Transverse colon (tissue), 4 donors: ENCODE data around the gene CGB5. TPM values are rescaled to one million over a fixed set of nuclear protein-coding genes. Genes with fewer than 3 reads are reported as not detected.
A peak's percentile ranks its signal among the peaks of the same experiment; 100 is the strongest.

Source experiments
- DNase-seq: peaks from one replicate; pipeline ENCODE4 v3.0.0-alpha.2; 2019
- H3K27ac ChIP-seq, 4 donors: fragments of 200-600 bp; sonication (generic); 2 replicates each; pipeline ENCODE4 v1.5.1; 2016 to 2018; ENCODE audit warnings: inconsistent platforms in 4 of 4
- H3K27me3 ChIP-seq: fragments of 200-600 bp; sonication (generic); 2 replicates; pipeline ENCODE4 v1.5.1; 2017; ENCODE audit warnings: inconsistent platforms
- H3K36me3 ChIP-seq, 4 donors: fragments of 200-600 bp; sonication (generic); 2 replicates each; pipeline ENCODE4 v1.5.1; 2017 to 2019; ENCODE audit warnings: inconsistent platforms in 4 of 4
- H3K4me1 ChIP-seq, 4 donors: fragments of 200-600 bp; sonication (generic); 2 replicates each; pipeline ENCODE4 v1.5.1; 2017 to 2020; ENCODE audit warnings: inconsistent platforms in 4 of 4
- H3K4me3 ChIP-seq, 4 donors: fragments of 200-600 bp; sonication (generic); 1 replicate in 1 of 4; 2 replicates in 3 of 4; pipeline versions ENCODE4 v1.5.1 to v1.6.1; 2017 to 2019; ENCODE audit warnings: inconsistent platforms in 4 of 4
- H3K9me3 ChIP-seq, 2 donors: fragments of 200-600 bp; sonication (generic); 2 replicates each; pipeline ENCODE4 v1.5.1; 2017 to 2019; ENCODE audit warnings: inconsistent platforms in 2 of 2
- EP300 ChIP-seq: sonication (generic); formaldehyde crosslinking; IDR thresholded peaks from one replicate; pipeline ENCODE4 v1.6.1; 2017; ENCODE audit warnings: antibody characterized with exemption, low read depth
- POLR2A ChIP-seq: fragments of 450-650 bp; IDR thresholded peaks from one replicate; pipeline ENCODE4 v1.6.1; 2016; ENCODE audit warnings: antibody characterized with exemption, mild to moderate bottlenecking, moderate library complexity
- POLR2AphosphoS5 ChIP-seq, 3 donors: sonication (generic); formaldehyde crosslinking; IDR thresholded peaks; one replicate each; pipeline ENCODE4 v1.6.1; 2016; ENCODE audit warnings: antibody characterized with exemption in 3 of 3
- WGBS, 2 donors: methylation state at CpG; one replicate each; pipeline ENCODE4 v1.1.5; 2018; ENCODE audit warnings: low coverage in 1 of 2; 5-methylcytosine and 5-hydroxymethylcytosine counted together
- in situ Hi-C, 4 donors: fragments of 200-750 bp; cut with MboI; loops; one replicate each; pipeline versions ENCODE4 v1.15.0 to v1.15.1; 2017; ENCODE audit warnings: low sequenced_read_pairs in 3 of 4, low pct_ligation_motif_present in 1 of 4, low pct_unique_long_range_greater_than_20kb in 1 of 4
- intact Hi-C: fragments of 100-400 bp; cut with DNase I; formaldehyde crosslinking; loops from one replicate; pipeline ENCODE4 v1.15.1; 2023; ENCODE audit warnings: low total_unique reads
- total RNA-seq, 4 donors: library from RNA; depleted of rRNA; stranded (reverse); fragments of >200 nt; gene quantifications; one replicate each; pipeline ENCODE4 v1.1.0, GENCODE V29; 2016
- TF ChIP-seq, protein P1 (sequence below), 5 experiments: fragments of 200-600 bp in 3 of 5; fragments of 450-650 bp in 2 of 5; sonication (generic) in 3 of 5; IDR thresholded peaks; 1 replicate in 2 of 5; 2 replicates in 3 of 5; pipeline ENCODE4 v1.5.1; 2016 to 2017; ENCODE audit warnings: antibody characterized with exemption in 5 of 5, inconsistent platforms in 3 of 5, mild to moderate bottlenecking in 2 of 5, moderate library complexity in 1 of 5

The CGB5 gene
- total RNA-seq, 4 donors from 2014 or later, result not detected

DNA sequence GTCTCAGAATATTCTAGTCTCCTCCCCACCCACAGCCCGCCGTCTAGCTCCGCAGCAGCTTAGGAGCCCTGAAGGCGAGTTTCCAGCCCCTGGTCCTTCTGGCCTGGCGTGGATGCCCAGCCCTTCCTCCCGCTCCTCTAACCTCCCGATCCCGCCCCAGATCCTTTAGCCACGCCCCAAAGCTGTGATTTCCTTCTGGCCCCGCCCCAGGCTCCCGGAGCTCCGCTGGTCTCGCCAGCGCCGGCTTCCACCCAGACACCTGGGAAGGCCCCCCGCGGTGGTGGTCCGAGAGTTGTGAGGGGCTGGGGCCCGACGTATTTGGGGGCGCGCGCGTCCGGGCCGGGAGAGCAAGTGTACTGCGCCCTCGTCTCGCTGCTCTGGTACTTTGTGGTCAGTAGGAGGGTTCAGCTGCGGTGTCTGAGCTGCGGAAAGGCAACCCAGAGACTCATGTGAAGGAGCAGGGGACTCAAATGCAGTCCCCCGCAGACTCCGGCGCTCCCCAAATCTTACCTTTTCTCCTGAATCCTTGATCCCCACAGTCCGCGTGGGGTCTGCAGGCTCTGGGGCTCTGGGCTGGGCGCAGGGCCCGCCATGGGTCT lies 14.1 kb downstream of the CGB5 start, which contains the start of gene CGB7:
CGB7 (minus strand) TSS at position 114 of the 599 bp plus-strand sequence. CDS start 2,374 bp downstream, outside the sequence.
- peak; percentile 79 for DNase-seq
- WGBS, 2 donors, result 13% methylated on average over 32 of the region's 38 CpGs; no CpG with 5 or more reads in 1 of the 2 donors
- TF ChIP-seq, protein P1, sequence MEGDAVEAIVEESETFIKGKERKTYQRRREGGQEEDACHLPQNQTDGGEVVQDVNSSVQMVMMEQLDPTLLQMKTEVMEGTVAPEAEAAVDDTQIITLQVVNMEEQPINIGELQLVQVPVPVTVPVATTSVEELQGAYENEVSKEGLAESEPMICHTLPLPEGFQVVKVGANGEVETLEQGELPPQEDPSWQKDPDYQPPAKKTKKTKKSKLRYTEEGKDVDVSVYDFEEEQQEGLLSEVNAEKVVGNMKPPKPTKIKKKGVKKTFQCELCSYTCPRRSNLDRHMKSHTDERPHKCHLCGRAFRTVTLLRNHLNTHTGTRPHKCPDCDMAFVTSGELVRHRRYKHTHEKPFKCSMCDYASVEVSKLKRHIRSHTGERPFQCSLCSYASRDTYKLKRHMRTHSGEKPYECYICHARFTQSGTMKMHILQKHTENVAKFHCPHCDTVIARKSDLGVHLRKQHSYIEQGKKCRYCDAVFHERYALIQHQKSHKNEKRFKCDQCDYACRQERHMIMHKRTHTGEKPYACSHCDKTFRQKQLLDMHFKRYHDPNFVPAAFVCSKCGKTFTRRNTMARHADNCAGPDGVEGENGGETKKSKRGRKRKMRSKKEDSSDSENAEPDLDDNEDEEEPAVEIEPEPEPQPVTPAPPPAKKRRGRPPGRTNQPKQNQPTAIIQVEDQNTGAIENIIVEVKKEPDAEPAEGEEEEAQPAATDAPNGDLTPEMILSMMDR (IDR thresholded peaks at IDR 0.05), result no peak
- TF ChIP-seq POLR2A, result no peak
- TF ChIP-seq EP300, result no peak
- TF ChIP-seq POLR2AphosphoS5 (IDR thresholded peaks at IDR 0.05), result no peak
- peaks cover 9 to 25% (median 18%) of the 10 kb centered on the region in 4 donors for H3K4me1 ChIP-seq
- H3K9me3 ChIP-seq, result no peaks in the 10 kb centered on the region
- no peak within 1 kb of the TSS for H3K27ac ChIP-seq
- in situ Hi-C loops (no loop called here), intact Hi-C loops (no loop called here)
- no peaks in the 10 kb centered on the region for H3K36me3 ChIP-seq
- H3K27me3 ChIP-seq, result peaks cover 65% of the 10 kb centered on the region
- peak within 1 kb of the TSS; percentile 9 to 52 (median 38) for H3K4me3 ChIP-seq

DNA sequence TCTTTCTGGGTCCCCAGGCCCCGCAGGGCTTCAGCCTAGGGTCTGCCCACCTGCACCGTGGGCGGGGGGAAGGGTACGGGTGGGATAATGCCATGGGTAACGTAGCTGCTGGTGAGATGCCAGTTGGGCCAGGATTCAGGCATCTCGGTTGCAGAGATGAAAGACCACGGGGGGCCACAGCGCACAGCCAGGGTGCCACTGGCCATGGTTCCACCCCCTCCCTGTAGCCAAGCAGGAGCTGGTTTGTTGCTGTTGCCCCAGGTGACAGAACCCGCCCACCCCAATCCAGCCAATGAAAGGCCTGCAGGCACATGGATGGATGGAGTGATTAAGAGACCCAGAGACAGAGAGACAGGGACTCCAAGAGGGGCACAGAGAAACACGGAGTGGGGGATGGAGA lies 14.9 kb downstream of the CGB5 start:
- no peak for DNase-seq
- no peak overlapping the region for H3K4me3 ChIP-seq
- intact Hi-C loops, result no loop called here
- no peaks in the 10 kb centered on the region for H3K9me3 ChIP-seq
- H3K27me3 ChIP-seq, result peaks cover 73% of the 10 kb centered on the region
- H3K36me3 ChIP-seq, result no peaks in the 10 kb centered on the region
- in situ Hi-C loops, result no loop called here
- TF ChIP-seq EP300 (no peak), POLR2AphosphoS5 (IDR thresholded peaks at IDR 0.05) (no peak), POLR2A (no peak)
- TF ChIP-seq, protein P1 (IDR thresholded peaks at IDR 0.05), result no peak
- WGBS, 2 donors, result 36 to 55% methylated on average over 6 to 10 of the region's 10 CpGs
- peaks cover 9 to 25% (median 18%) of the 10 kb centered on the region in 4 donors for H3K4me1 ChIP-seq
- H3K27ac ChIP-seq, result no peak overlapping the region

DNA sequence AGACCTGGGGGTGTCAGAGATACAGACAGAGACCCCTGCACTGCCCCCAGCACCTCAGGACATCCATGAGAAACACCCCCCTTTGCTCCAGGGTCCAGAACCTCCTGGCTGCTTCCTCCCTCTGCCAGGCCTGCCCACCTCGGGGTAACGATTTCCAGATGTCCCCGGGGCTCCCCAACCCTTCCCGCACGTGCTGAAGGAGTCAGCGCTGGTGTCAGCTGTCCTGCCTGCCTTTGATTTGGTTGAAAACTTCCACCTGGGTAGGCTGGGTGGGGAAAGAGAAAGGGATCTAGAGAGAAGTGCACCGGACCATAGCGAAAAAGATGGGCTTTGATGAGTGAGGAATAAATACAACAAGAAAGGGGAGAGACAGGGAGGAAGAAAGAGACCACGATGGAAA lies 15.4 kb downstream of the CGB5 start:
- no peak for DNase-seq
- H3K36me3 ChIP-seq, result no peaks in the 10 kb centered on the region
- 54 to 64% methylated on average over 4 to 9 of the region's 9 CpGs for WGBS, 2 donors
- H3K27ac ChIP-seq, result no peak overlapping the region
- H3K27me3 ChIP-seq, result peaks cover 78% of the 10 kb centered on the region
- intact Hi-C loops (no loop called here), in situ Hi-C loops (no loop called here)
- no peak overlapping the region for H3K4me3 ChIP-seq
- H3K4me1 ChIP-seq, result peaks cover 9 to 25% (median 18%) of the 10 kb centered on the region in 4 donors
- TF ChIP-seq, protein P1 (IDR thresholded peaks at IDR 0.05), result no peak
- TF ChIP-seq EP300 (no peak), POLR2AphosphoS5 (IDR thresholded peaks at IDR 0.05) (no peak), POLR2A (no peak)
- H3K9me3 ChIP-seq, result no peaks in the 10 kb centered on the region

DNA sequence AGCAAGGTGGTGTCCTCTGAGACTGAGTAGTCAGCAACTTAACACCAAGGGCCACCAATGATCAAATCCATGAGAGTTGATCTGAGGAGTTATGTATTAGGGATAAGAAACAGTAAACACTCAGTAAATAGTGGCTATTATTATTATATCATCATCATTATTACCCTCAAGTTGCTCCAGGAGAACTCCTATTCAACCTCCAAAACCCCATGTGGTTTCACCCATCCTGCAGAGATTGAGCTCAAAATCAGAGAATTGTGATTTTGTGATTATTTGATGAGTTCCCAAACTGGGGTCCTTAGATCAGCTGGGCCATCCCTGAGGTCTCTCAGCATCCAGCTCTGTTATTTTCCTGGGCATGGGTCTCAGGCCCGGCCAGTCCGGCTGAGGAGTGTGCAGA lies 17.4 kb downstream of the CGB5 start:
- in situ Hi-C loops, result no loop called here
- Histone ChIP-seq H3K4me1 (peaks cover 9 to 32% (median 25%) of the 10 kb centered on the region in 4 donors), H3K27ac (no peak overlapping the region), H3K9me3 (no peaks in the 10 kb centered on the region), H3K4me3 (no peak overlapping the region), H3K27me3 (peaks cover 97% of the 10 kb centered on the region), H3K36me3 (no peaks in the 10 kb centered on the region)
- TF ChIP-seq, protein P1 (IDR thresholded peaks at IDR 0.05), result no peak
- TF ChIP-seq POLR2AphosphoS5 (IDR thresholded peaks at IDR 0.05), result no peak
- no peak for TF ChIP-seq POLR2A
- TF ChIP-seq EP300, result no peak
- WGBS, 2 donors, result 83 to 100% methylated on average over 1 to 2 of the region's 2 CpGs
- intact Hi-C loops, result no loop called here
- DNase-seq, result no peak
